Small intestine (tissue), 7 donors: ENCODE data around the gene KCNH6. TPM values are rescaled to one million over a fixed set of nuclear protein-coding genes. Genes with fewer than 3 reads are reported as not detected.

ENCODE experiments used
- DNase-seq, 2 donors: peaks; one replicate each; pipeline versions ENCODE4 v3.0.0 to v3.0.0-alpha.2; 2013
- FAIRE-seq: peaks from 2 replicates; lab custom pipeline; 2012; peaks lifted over from hg19 to GRCh38; lab: Jason Lieb, UNC
- H3K27ac ChIP-seq, 3 donors: one replicate each; pipeline ENCODE4 v1.5.1; 2013; ENCODE audit warnings: low read length in 2 of 3, mild to moderate bottlenecking in 2 of 3, control low read depth in 1 of 3, inconsistent platforms in 1 of 3, low read depth in 1 of 3, moderate library complexity in 1 of 3
- H3K27me3 ChIP-seq, 3 donors: one replicate each; pipeline ENCODE4 v1.6.1; 2013; ENCODE audit warnings: low read length in 3 of 3, inconsistent platforms in 1 of 3; ENCODE audit not compliant: control insufficient read depth in 3 of 3, insufficient read depth in 3 of 3
- H3K36me3 ChIP-seq, 3 donors: one replicate each; pipeline ENCODE4 v1.6.1; 2013; ENCODE audit warnings: low read length in 3 of 3, inconsistent platforms in 1 of 3, low read depth in 1 of 3, mild to moderate bottlenecking in 1 of 3, moderate library complexity in 1 of 3; ENCODE audit not compliant: control insufficient read depth in 3 of 3, insufficient read depth in 2 of 3
- H3K4me1 ChIP-seq, 3 donors: one replicate each; pipeline ENCODE4 v1.6.1; 2013; ENCODE audit warnings: low read length in 2 of 3, inconsistent platforms in 1 of 3, low read depth in 1 of 3, mild to moderate bottlenecking in 1 of 3, moderate library complexity in 1 of 3; ENCODE audit not compliant: control insufficient read depth in 3 of 3, insufficient read depth in 2 of 3
- H3K4me3 ChIP-seq, 3 donors: one replicate each; pipeline ENCODE4 v1.5.1; 2013; ENCODE audit warnings: low read length in 3 of 3, control low read depth in 1 of 3, inconsistent platforms in 1 of 3, low read depth in 1 of 3, mild to moderate bottlenecking in 1 of 3, moderate library complexity in 1 of 3
- H3K9me3 ChIP-seq, 2 donors: one replicate each; pipeline ENCODE4 v1.6.1; 2013; ENCODE audit warnings: low read depth in 1 of 2, low read length in 1 of 2; ENCODE audit not compliant: control insufficient read depth in 2 of 2, insufficient read depth in 1 of 2
- WGBS, 3 donors: extraction: QIAGEN DNeasy Blood & Tissue Kit; methylation state at CpG; one replicate each; pipeline ENCODE4 v1.1.7; 2013; 5-methylcytosine and 5-hydroxymethylcytosine counted together
- polyA plus RNA-seq, 4 donors: library from polyadenylated mRNA; stranded (reverse) in 3 of 4; unstranded in 1 of 4; fragments of 200-250 nt in 3 of 4; fragments of 120-200 nt in 1 of 4; gene quantifications; one replicate each; pipeline versions ENCODE4 v1.2.1 to v1.2.3, GENCODE V29; 2013
- donor health status: healthy with polysubstance abuse.
- donor health status: control.
- donor health status: control.
- donor health status: Bipolar disorder and iron deficiency.
- donor health status: healthy.

KCNH6 gene
- polyA plus RNA-seq, 4 donors: 0.43 to 8.0 (median 0.76) TPM

DNA sequence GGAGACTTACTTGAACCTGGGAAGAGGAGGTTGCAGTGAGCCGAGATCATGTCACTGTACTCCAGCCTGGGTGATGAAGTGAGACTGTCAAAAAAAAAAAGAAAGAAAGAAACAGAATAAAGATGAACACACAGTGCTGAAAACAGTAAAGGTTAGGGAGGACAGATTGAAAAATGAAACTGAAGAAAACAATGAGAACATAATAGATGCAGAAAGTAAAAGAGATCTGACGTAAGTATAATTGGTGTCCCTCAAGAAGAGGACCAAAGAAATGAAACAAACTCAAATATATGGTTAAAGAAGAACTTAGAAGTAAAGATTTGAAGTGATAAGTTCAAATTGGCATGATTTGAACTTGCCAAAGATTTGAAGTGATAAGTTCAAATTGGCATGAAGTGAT lies 34.3 kb downstream of the KCNH6 start:
- no peaks in the 10 kb centered on the region for H3K27me3 ChIP-seq
- FAIRE-seq (no peak), DNase-seq (no peak)
- H3K9me3 ChIP-seq: peaks cover 0 to 2% of the 10 kb centered on the region in 2 donors
- peaks cover 0 to 12% (median 2%) of the 10 kb centered on the region in 3 donors for H3K36me3 ChIP-seq
- H3K27ac ChIP-seq: no peak overlapping the region
- H3K4me3 ChIP-seq: no peak overlapping the region
- peaks cover 0 to 5% (median 4%) of the 10 kb centered on the region in 3 donors for H3K4me1 ChIP-seq
- WGBS, 3 donors: 95 to 96% (median 95%) methylated on average over 2 of the region's 2 CpGs

DNA sequence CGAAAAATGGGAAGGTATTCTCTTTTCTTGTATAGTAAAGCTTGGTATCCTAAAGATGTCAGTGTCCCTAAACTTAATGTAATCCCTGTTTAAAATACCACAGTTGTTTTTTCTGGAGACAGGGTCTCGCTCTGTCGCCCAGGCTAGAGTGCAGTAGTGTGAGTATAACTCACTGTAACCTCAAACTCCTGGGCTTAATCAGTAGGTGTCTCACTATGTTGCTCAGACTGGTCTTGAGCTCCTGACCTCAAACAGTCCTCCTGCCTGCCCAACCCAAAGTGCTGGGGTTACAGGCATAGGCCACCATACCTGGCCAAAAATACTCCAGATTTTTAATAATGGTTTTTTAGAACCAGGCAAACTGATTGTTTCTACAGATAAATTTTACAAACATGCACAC lies 35.3 kb downstream of the KCNH6 start:
- Histone ChIP-seq H3K36me3 (peaks cover 0 to 12% (median 2%) of the 10 kb centered on the region in 3 donors), H3K4me3 (no peak overlapping the region), H3K4me1 (peaks cover 0 to 5% (median 0%) of the 10 kb centered on the region in 3 donors), H3K27me3 (no peaks in the 10 kb centered on the region), H3K27ac (no peak overlapping the region), H3K9me3 (peaks cover 0 to 2% of the 10 kb centered on the region in 2 donors)
- FAIRE-seq: no peak
- WGBS, 3 donors: 80 to 93% (median 92%) methylated on average over 3 of the region's 3 CpGs
- no peak for DNase-seq

DNA sequence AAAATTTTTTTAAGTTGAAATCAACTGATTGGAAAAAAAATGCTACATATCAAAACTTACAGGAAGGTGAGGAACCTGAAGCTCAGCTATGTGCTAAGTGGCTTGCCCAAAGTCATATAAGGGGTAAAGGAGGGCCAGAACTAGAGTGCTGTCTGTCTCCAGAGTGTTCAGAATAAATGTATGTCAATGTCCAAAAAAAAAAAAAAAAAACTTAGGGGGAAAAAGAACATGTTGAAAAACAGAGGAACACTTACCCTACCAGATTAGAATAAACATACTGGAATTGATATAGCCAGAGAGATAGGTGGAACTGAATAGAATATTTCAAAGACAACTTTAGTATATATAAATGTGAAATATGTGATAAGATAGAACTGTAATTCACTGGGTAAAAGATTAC lies 38.7 kb downstream of the KCNH6 start:
- Histone ChIP-seq H3K9me3 (peaks cover 0 to 2% of the 10 kb centered on the region in 2 donors), H3K36me3 (peaks cover 0 to 14% (median 0%) of the 10 kb centered on the region in 3 donors), H3K4me3 (no peak overlapping the region), H3K4me1 (no peaks in the 10 kb centered on the region), H3K27ac (no peak overlapping the region), H3K27me3 (no peaks in the 10 kb centered on the region)
- DNase-seq (no peak), FAIRE-seq (no peak)

DNA sequence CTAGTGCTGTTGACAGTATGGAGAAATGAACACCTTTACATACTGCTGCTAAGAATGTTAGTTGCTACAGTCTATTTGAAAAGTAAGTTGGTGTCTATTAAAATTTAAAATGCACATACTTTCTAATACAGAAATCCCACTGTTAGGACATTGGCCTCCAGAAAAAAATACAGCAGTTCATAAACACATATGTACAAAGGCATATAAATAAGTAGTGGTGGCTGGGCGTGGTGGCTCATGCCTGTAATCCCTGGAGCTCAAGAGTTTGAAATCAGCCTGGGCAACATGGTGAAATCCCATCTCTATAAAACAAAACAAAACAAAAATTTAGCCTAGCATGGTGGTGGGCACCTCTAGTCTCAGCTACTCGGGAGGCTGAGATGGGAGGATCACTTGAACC lies 40.2 kb downstream of the KCNH6 start:
- no peak overlapping the region for H3K27ac ChIP-seq
- H3K4me3 ChIP-seq: no peak overlapping the region
- no peaks in the 10 kb centered on the region for H3K4me1 ChIP-seq
- no peak for FAIRE-seq
- no peaks in the 10 kb centered on the region for H3K27me3 ChIP-seq
- peaks cover 0 to 14% (median 0%) of the 10 kb centered on the region in 3 donors for H3K36me3 ChIP-seq
- no peaks in the 10 kb centered on the region for H3K9me3 ChIP-seq
- 94 to 98% (median 97%) methylated on average over 2 of the region's 2 CpGs for WGBS, 3 donors
- no peak for DNase-seq

DNA sequence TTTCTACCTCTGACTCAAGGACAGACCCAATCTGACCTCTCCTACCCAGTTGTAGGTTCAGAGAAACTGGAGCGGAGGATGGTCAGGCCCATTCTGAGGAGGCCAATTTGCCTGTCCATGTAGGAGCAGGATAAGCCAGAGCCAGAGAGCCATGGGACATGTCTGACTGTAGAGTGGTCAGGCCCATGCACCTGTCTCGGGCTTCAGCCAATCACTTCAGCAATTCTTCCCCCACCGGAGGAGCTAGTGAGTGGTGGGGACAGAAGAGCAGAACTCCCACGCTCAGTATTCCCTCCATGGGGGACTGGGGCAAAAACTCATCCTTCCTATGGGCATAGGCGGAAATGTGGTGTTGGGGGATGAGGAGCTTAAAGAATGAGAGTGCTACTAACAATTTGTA lies 41.4 kb downstream of the KCNH6 start:
- Histone ChIP-seq H3K27me3 (no peaks in the 10 kb centered on the region), H3K9me3 (no peaks in the 10 kb centered on the region), H3K4me1 (no peaks in the 10 kb centered on the region), H3K36me3 (peaks cover 0 to 16% (median 0%) of the 10 kb centered on the region in 3 donors), H3K4me3 (no peak overlapping the region), H3K27ac (no peak overlapping the region)
- FAIRE-seq (no peak), DNase-seq (no peak)
- 97 to 98% (median 97%) methylated on average over 5 of the region's 5 CpGs for WGBS, 3 donors

DNA sequence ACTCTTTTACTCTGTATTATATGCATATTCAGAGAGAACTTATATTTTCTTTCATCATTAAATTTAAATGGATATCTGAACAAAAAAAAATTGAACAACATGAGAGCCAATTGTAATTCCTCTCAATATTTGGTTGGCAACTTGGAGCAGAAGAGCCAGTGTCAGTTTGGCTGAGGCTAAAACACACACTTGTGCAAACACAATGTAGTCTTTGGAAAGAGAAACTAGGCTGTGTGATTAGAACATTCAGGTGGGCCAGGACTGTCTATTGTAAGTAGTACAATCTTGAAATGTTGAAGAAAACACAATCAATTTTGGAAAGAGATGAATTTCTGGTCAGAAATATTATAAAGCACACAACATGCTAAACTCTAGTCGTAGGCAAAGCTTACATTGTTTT lies 44.1 kb downstream of the KCNH6 start:
- WGBS, 3 donors: 87 to 92% (median 89%) methylated on average over 1 of the region's 1 CpG
- H3K4me3 ChIP-seq: no peak overlapping the region
- H3K27me3 ChIP-seq: no peaks in the 10 kb centered on the region
- H3K36me3 ChIP-seq: peaks cover 0 to 22% (median 2%) of the 10 kb centered on the region in 3 donors
- H3K9me3 ChIP-seq: no peaks in the 10 kb centered on the region
- FAIRE-seq: no peak
- H3K4me1 ChIP-seq: no peaks in the 10 kb centered on the region
- no peak for DNase-seq
- no peak overlapping the region for H3K27ac ChIP-seq

DNA sequence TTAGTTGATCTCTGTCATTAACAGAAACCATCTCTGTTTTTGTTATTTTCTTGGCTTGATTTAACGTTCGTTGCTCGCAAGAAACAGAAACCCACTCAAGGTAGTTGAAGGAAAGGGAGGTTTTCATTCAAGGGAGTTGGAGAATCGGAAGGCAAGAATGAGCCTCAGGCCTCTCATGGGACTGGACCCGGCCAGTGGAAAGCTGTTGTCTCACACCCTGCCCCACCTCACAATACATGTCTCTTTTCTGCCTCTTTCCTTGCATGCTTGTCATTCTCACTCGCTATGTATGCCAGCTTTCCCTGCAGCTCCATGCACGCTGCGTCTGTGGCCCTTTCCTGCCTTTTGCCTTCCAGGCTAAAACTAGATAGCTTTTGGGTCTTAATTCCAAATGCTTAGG lies 45.4 kb downstream of the KCNH6 start:
- no peak for FAIRE-seq
- 84 to 89% (median 88%) methylated on average over 8 of the region's 8 CpGs for WGBS, 3 donors
- H3K27me3 ChIP-seq: no peaks in the 10 kb centered on the region

DNA sequence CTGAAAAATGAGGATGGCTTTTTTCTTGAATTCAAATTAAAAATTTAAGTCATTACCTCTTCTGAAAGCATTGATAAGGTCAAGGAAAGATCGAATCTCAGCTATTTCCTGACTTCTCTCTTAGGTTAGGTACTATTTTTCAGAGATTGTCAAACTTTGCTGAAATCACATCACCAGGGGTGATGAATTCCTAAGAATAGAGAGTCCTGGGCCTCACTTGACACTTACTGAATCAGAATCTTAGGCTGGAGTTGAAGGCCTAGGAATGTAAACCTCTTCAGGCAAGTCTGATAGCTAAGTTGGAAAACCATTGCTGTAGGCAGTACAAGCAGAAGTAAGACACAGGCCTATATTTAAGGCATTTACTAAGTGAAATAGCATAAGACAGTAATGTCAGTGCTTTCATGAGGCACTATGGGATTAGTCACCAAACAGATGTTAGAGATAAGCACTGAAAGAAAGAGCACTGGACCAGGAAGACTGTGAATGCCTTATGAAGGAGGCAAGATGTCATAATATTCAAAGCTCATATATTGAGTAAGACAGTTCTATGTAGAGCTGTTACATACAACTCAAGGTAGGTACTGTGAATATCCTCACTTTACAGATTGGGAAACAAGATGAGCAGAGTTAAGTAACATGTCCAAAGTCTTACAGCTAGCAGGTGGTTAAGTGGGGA lies 48.6 kb downstream of the KCNH6 start:
- FAIRE-seq (no peak), DNase-seq (peak; percentile 19 to 29)
- Histone ChIP-seq H3K27ac (no peak overlapping the region), H3K4me1 (no peaks in the 10 kb centered on the region), H3K4me3 (no peak overlapping the region), H3K36me3 (peaks cover 0 to 20% (median 2%) of the 10 kb centered on the region in 3 donors), H3K9me3 (no peaks in the 10 kb centered on the region), H3K27me3 (no peaks in the 10 kb centered on the region)
- WGBS, 3 donors: 87 to 91% (median 89%) methylated on average over 1 of the region's 1 CpG

More for the DNA sequence above, 45.4 kb downstream of the KCNH6 start:
- Histone ChIP-seq H3K9me3 (no peaks in the 10 kb centered on the region), H3K4me3 (no peak overlapping the region), H3K36me3 (peaks cover 0 to 25% (median 2%) of the 10 kb centered on the region in 3 donors), H3K4me1 (no peaks in the 10 kb centered on the region), H3K27ac (no peak overlapping the region)
- DNase-seq: no peak

DNA sequence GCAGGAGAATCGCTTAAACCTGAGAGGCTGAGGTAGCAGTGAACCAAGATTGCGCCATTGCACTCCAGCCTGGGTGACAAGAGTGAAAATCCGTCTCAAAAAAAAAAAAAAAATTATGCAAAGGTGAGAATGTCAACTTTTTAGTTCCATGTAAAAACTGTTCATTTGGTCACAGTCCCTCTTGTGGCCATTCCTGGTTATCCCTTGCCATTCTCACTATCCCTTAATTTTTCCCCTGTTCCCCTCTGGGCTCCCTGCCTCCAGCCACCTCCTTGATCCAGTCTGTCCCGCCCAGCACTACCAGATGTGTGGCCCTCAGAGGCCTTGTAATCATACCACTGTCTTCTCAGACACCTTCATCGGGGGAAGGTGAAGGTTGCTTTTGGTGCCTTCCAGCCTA lies 50.5 kb downstream of the KCNH6 start:
- FAIRE-seq (no peak), DNase-seq (no peak)
- no peak overlapping the region for H3K4me3 ChIP-seq
- peaks cover 0 to 22% (median 2%) of the 10 kb centered on the region in 3 donors for H3K36me3 ChIP-seq
- H3K27ac ChIP-seq: no peak overlapping the region
- 85 to 90% (median 88%) methylated on average over 5 of the region's 5 CpGs for WGBS, 3 donors
- no peaks in the 10 kb centered on the region for H3K27me3 ChIP-seq
- no peaks in the 10 kb centered on the region for H3K4me1 ChIP-seq
- H3K9me3 ChIP-seq: no peaks in the 10 kb centered on the region
